SH-SY5Y (cell line): ENCODE data around the gene SV2C.

Experiments
- GATA2 ChIP-seq: IDR thresholded peaks from 2 replicates; pipeline ENCODE4 v1.6.1; 2011; ENCODE audit warnings: mild to moderate bottlenecking, low read depth, low read length
- GATA3 ChIP-seq: IDR thresholded peaks from 2 replicates; pipeline ENCODE4 v1.6.1; 2011; ENCODE audit warnings: low read depth, mild to moderate bottlenecking, low read length, moderate library complexity

GRCh38 chr5:76153271-76153670 lies 70.1 kb downstream of the SV2C start:
- TF ChIP-seq GATA3 (no peak), GATA2 (no peak)
